ENCODE measurements around the gene HOXA3. TPM values are rescaled to one million over a fixed set of nuclear protein-coding genes. Genes with fewer than 3 reads are reported as not detected.

HOXA3 gene
- total RNA-seq, 2 donors from 2014 or later: not detected

DNA sequence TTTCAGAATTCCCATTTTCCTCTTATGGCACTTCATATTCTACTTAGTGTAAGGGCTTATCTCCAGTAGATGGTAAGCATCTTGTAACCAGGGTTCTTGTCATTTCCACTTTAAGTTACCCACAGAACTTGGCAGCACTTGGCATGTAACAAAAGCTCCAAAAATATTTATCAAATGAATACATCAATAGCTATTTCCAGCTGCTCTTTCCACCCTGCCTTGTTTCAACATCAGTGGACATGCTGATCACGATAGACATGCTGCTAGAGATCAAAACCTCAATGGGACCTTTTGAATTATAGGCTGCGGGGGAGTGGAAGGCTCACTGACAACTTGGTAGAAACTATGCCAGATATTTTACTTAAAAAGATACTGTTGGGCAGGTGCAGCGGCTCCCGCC is 89.4 kb downstream of the HOXA3 start:
- no peaks in the 10 kb centered on the region for H3K4me1 ChIP-seq (ENCODE audit: control insufficient read depth, insufficient read depth, low read length)
- no peak overlapping the region for H3K9ac ChIP-seq (ENCODE audit: extremely low read depth, low read length, poor library complexity, severe bottlenecking)
- DNase-seq: no peak
- no peaks in the 10 kb centered on the region for H3K9me3 ChIP-seq (ENCODE audit: control insufficient read depth, low read length)
- H3K27me3 ChIP-seq (ENCODE audit: control insufficient read depth, insufficient read depth, low read length, poor library complexity, severe bottlenecking): peaks cover 27% of the 10 kb centered on the region
- no peaks in the 10 kb centered on the region for H3K4me1 Mint-ChIP-seq
- H3K27ac ChIP-seq (ENCODE audit: low read depth, low read length): no peak overlapping the region
- H3K27me3 Mint-ChIP-seq (ENCODE audit: insufficient read depth): peaks cover 39% of the 10 kb centered on the region
- no peak overlapping the region for H3K4me3 ChIP-seq (ENCODE audit: low read length)
- H3K36me3 Mint-ChIP-seq (ENCODE audit: low read depth): no peaks in the 10 kb centered on the region
- 93 to 96% methylated on average over 4 of the region's 4 CpGs for WGBS, 2 experiments (ENCODE audit: insufficient coverage in 1 of 2, insufficient read length in 1 of 2)
- H3K4me3 Mint-ChIP-seq: no peak overlapping the region
- no peaks in the 10 kb centered on the region for H3K36me3 ChIP-seq (ENCODE audit: control insufficient read depth, insufficient read depth, low read length)
- no peak for TF ChIP-seq CTCF (conservative IDR thresholded peaks at IDR 0.05)
- no peak overlapping the region for H3K27ac Mint-ChIP-seq
- H3K9me3 Mint-ChIP-seq: no peaks in the 10 kb centered on the region

Small RNA genes within 50 kb of the gene (microRNA-seq; reads per million reads assigned to microRNA genes)
- gene MIR196B (ENCODE audit: borderline microRNAs expressed): 4.7 reads per million, percentile 30 among the genes with 10 or more reads in this experiment

Other genes starting within 250 kb of the HOXA3 start
- not detected for gene HOXA1, start 56.6 kb downstream of the HOXA3 start, total RNA-seq
- not detected for gene HOXA2, start 49.9 kb downstream of the HOXA3 start, total RNA-seq
- gene HOXA4, start 21.8 kb downstream of the HOXA3 start, total RNA-seq: not detected
- gene HOXA5, start 8.9 kb downstream of the HOXA3 start, total RNA-seq: not detected
- gene HOXA6, start 4.8 kb downstream of the HOXA3 start, total RNA-seq: not detected
- not detected for gene HOXA7, start 4.1 kb upstream of the HOXA3 start, total RNA-seq
- not detected for gene HOXA9, start 13.0 kb upstream of the HOXA3 start, total RNA-seq
- gene HOXA10, start 21.7 kb upstream of the HOXA3 start, total RNA-seq: not detected
- gene HOXA11, start 32.6 kb upstream of the HOXA3 start, total RNA-seq: not detected
- gene HOXA13, start 47.5 kb upstream of the HOXA3 start, total RNA-seq: not detected
- 10 to 100 TPM in 1 of 2 donors, 1 to 10 TPM in 1; 4.9 to 10.7 TPM for gene EVX1, start 90.2 kb upstream of the HOXA3 start, total RNA-seq